Activated CD4-positive, alpha-beta memory T cell treated with anti-CD3 and anti-CD28 coated beads, Interleukin-2, amount 10 ng/mL, durations not matched to agents 7 days and 5 days (primary cell): ENCODE results near the gene CISTR. TPM values are rescaled to one million over a fixed set of nuclear protein-coding genes. Genes with fewer than 3 reads are reported as not detected.

Experiments
- CTCF ChIA-PET: fragments of 350-600 bp; sonication (Branson Sonifier 250); formaldehyde crosslinking; loops from one replicate; lab custom pipeline; 2021; ENCODE audit warnings: antibody characterized with exemption, inconsistent platforms; lab: Charles Lee
- POLR2A ChIA-PET: fragments of 350-600 bp; sonication (Branson Sonifier 250); formaldehyde crosslinking; loops from one replicate; lab custom pipeline; 2021; ENCODE audit warnings: antibody characterized with exemption; lab: Charles Lee
- DNase-seq: peaks from one replicate; pipeline ENCODE4 v3.0.0-alpha.2; 2020
- H3K27ac Mint-ChIP-seq: one replicate; pipeline ENCODE4 v1.8.0; 2021; ENCODE audit warnings: mild to moderate bottlenecking, mixed read lengths
- H3K27me3 Mint-ChIP-seq: one replicate; pipeline ENCODE4 v1.8.0; 2021; ENCODE audit warnings: mixed read lengths
- H3K36me3 Mint-ChIP-seq: one replicate; pipeline ENCODE4 v1.8.0; 2021; ENCODE audit warnings: low read depth, mixed read lengths
- H3K4me1 Mint-ChIP-seq: one replicate; pipeline ENCODE4 v1.8.0; 2021; ENCODE audit warnings: mixed read lengths
- H3K4me3 Mint-ChIP-seq: one replicate; pipeline ENCODE4 v1.8.0; 2021; ENCODE audit warnings: mild to moderate bottlenecking, mixed read lengths
- H3K9me3 Mint-ChIP-seq: one replicate; pipeline ENCODE4 v1.8.0; 2021; ENCODE audit warnings: mixed read lengths
- total RNA-seq, 2 experiments: library from RNA; stranded (reverse); gene quantifications; one replicate each; pipeline ENCODE4 v1.2.3, GENCODE V29; 2021

CISTR gene
- total RNA-seq, 2 experiments from 2014 or later, result not detected

- no peaks in the 10 kb centered on the region for H3K9me3 Mint-ChIP-seq
- no peak for DNase-seq
- ChIA-PET POLR2A (no interaction called here), CTCF (interaction anchor here (1.3 to 6.3 kb wide), 5 partner anchors 9 to 52 kb away, joined by 3 to 154 read pairs (median 63); partner anchors contain the start of gene CALCOCO1)
- H3K4me3 Mint-ChIP-seq, result no peak overlapping the region
- H3K27me3 Mint-ChIP-seq, result peaks cover 31% of the 10 kb centered on the region
- no peak overlapping the region for H3K27ac Mint-ChIP-seq
- H3K4me1 Mint-ChIP-seq, result peaks cover 14% of the 10 kb centered on the region
- H3K36me3 Mint-ChIP-seq, result no peaks in the 10 kb centered on the region
Observed at GRCh38 chr12:53748072-53748840, 3.5 kb downstream of the CISTR start.

- no peak for DNase-seq
- H3K27ac Mint-ChIP-seq, result no peak overlapping the region
- no peaks in the 10 kb centered on the region for H3K9me3 Mint-ChIP-seq
- H3K36me3 Mint-ChIP-seq, result no peaks in the 10 kb centered on the region
- no peak overlapping the region for H3K4me3 Mint-ChIP-seq
- peaks cover 38% of the 10 kb centered on the region for H3K27me3 Mint-ChIP-seq
- ChIA-PET CTCF (interaction anchor here (0.8 to 6.3 kb wide), 22 partner anchors 9 to 443 kb away, joined by 3 to 154 read pairs (median 9); partner anchors contain the start of genes ATP5MC2 and CALCOCO1), POLR2A (interaction anchor here (1.4 to 1.6 kb wide), 3 partner anchors 10 to 45 kb away, joined by 3 to 4 read pairs (median 4); no protein-coding TSS in a partner anchor)
- peaks cover 14% of the 10 kb centered on the region for H3K4me1 Mint-ChIP-seq
Observed at GRCh38 chr12:53747095-53747494, 4.7 kb downstream of the CISTR start.

GRCh38 chr12:53746592-53747092, 5.1 kb downstream of the CISTR start:
- peaks cover 14% of the 10 kb centered on the region for H3K4me1 Mint-ChIP-seq
- peak; percentile 88 for DNase-seq
- ChIA-PET POLR2A (interaction anchor here (1.4 to 1.7 kb wide), 4 partner anchors 9 to 44 kb away, joined by 3 to 6 read pairs (median 4); no protein-coding TSS in a partner anchor), CTCF (interaction anchor here (0.6 to 6.3 kb wide), 32 partner anchors 8 to 751 kb away, joined by 3 to 154 read pairs (median 4); partner anchors contain the start of genes ATP5MC2, CALCOCO1, NCKAP1L and ZNF740)
- H3K9me3 Mint-ChIP-seq, result no peaks in the 10 kb centered on the region
- peaks cover 38% of the 10 kb centered on the region for H3K27me3 Mint-ChIP-seq
- H3K4me3 Mint-ChIP-seq, result no peak overlapping the region
- H3K36me3 Mint-ChIP-seq, result no peaks in the 10 kb centered on the region
- H3K27ac Mint-ChIP-seq, result no peak overlapping the region

- H3K4me3 Mint-ChIP-seq, result no peak overlapping the region
- H3K4me1 Mint-ChIP-seq, result peaks cover 12% of the 10 kb centered on the region
- ChIA-PET CTCF (interaction anchor here (0.9 to 6.3 kb wide), 17 partner anchors 8 to 201 kb away, joined by 3 to 154 read pairs (median 10); partner anchors contain the start of genes ATP5MC2 and CALCOCO1), POLR2A (no interaction called here)
- no peak for DNase-seq
- H3K36me3 Mint-ChIP-seq, result no peaks in the 10 kb centered on the region
- no peaks in the 10 kb centered on the region for H3K9me3 Mint-ChIP-seq
- H3K27me3 Mint-ChIP-seq, result peaks cover 35% of the 10 kb centered on the region
- no peak overlapping the region for H3K27ac Mint-ChIP-seq
Observed at GRCh38 chr12:53744751-53745150, 7.0 kb downstream of the CISTR start.

- Mint-ChIP-seq H3K27me3 (peaks cover 42% of the 10 kb centered on the region), H3K36me3 (no peaks in the 10 kb centered on the region), H3K4me1 (peaks cover 18% of the 10 kb centered on the region), H3K27ac (no peak overlapping the region), H3K9me3 (no peaks in the 10 kb centered on the region), H3K4me3 (no peak overlapping the region)
- ChIA-PET CTCF (interaction anchor here (0.5 to 6.3 kb wide), 25 partner anchors 8 to 471 kb away, joined by 3 to 154 read pairs (median 4); partner anchors contain the start of genes ATP5MC2, CALCOCO1, HOXC8 and TARBP2), POLR2A (interaction anchor here (0.8 to 1.5 kb wide), 3 partner anchors 17 to 69 kb away, joined by 3 to 4 read pairs (median 4); partner anchors contain the start of genes ATP5MC2 and CALCOCO1)
- DNase-seq, result no peak
Observed at GRCh38 chr12:53744130-53744441, 7.7 kb downstream of the CISTR start.

- Mint-ChIP-seq H3K9me3 (no peaks in the 10 kb centered on the region), H3K36me3 (no peaks in the 10 kb centered on the region), H3K27ac (no peak overlapping the region), H3K4me3 (no peak overlapping the region), H3K27me3 (peaks cover 47% of the 10 kb centered on the region), H3K4me1 (peaks cover 22% of the 10 kb centered on the region)
- peak; percentile 66 for DNase-seq
- ChIA-PET POLR2A (interaction anchor here (0.8 to 1.5 kb wide), 3 partner anchors 17 to 68 kb away, joined by 3 to 4 read pairs (median 4); partner anchors contain the start of genes ATP5MC2 and CALCOCO1), CTCF (interaction anchor here (0.5 to 6.3 kb wide), 26 partner anchors 8 to 471 kb away, joined by 3 to 154 read pairs (median 4); partner anchors contain the start of genes ATP5MC2, CALCOCO1, CISTR and HOXC8)
Observed at GRCh38 chr12:53743266-53744129, 8.3 kb downstream of the CISTR start.

- no peaks in the 10 kb centered on the region for H3K36me3 Mint-ChIP-seq
- peaks cover 62% of the 10 kb centered on the region for H3K27me3 Mint-ChIP-seq
- no peak for DNase-seq
Observed at GRCh38 chr12:53740130-53740491, 11.7 kb downstream of the CISTR start.

GRCh38 chr12:53739214-53740129, 12.3 kb downstream of the CISTR start:
- Mint-ChIP-seq H3K9me3 (no peaks in the 10 kb centered on the region), H3K36me3 (no peaks in the 10 kb centered on the region), H3K4me1 (peaks cover 14% of the 10 kb centered on the region), H3K27ac (no peak overlapping the region), H3K27me3 (peaks cover 56% of the 10 kb centered on the region), H3K4me3 (no peak overlapping the region)
- DNase-seq, result no peak
- CTCF ChIA-PET, result interaction anchor here (1.0 to 2.0 kb wide), 5 partner anchors 7 to 37 kb away, joined by 3 to 10 read pairs (median 4); partner anchors contain the start of gene CALCOCO1
- POLR2A ChIA-PET, result interaction anchor here (1.5 kb wide), 1 partner anchor 12 kb away, joined by 4 read pairs; the partner anchor contains the start of gene CALCOCO1

More at GRCh38 chr12:53740130-53740491, 11.7 kb downstream of the CISTR start:
- no peak overlapping the region for H3K27ac Mint-ChIP-seq
- ChIA-PET POLR2A (no interaction called here), CTCF (interaction anchor here (0.7 to 1.9 kb wide), 3 partner anchors 10 to 65 kb away, joined by 3 to 5 read pairs (median 4); partner anchors contain the start of gene ATP5MC2)
- H3K4me3 Mint-ChIP-seq, result no peak overlapping the region
- no peaks in the 10 kb centered on the region for H3K9me3 Mint-ChIP-seq
- peaks cover 14% of the 10 kb centered on the region for H3K4me1 Mint-ChIP-seq

- CTCF ChIA-PET, result interaction anchor here (1.2 to 2.0 kb wide), 3 partner anchors 8 to 22 kb away, joined by 3 to 10 read pairs (median 4); partner anchors contain the start of gene CALCOCO1
- DNase-seq, result no peak
- H3K9me3 Mint-ChIP-seq, result no peaks in the 10 kb centered on the region
- H3K4me3 Mint-ChIP-seq, result no peak overlapping the region
- POLR2A ChIA-PET, result interaction anchor here (1.5 kb wide), 1 partner anchor 11 kb away, joined by 4 read pairs; the partner anchor contains the start of gene CALCOCO1
- peaks cover 53% of the 10 kb centered on the region for H3K27me3 Mint-ChIP-seq
- no peaks in the 10 kb centered on the region for H3K36me3 Mint-ChIP-seq
- H3K4me1 Mint-ChIP-seq, result peaks cover 18% of the 10 kb centered on the region
- no peak overlapping the region for H3K27ac Mint-ChIP-seq
Observed at GRCh38 chr12:53738406-53739213, 13.2 kb downstream of the CISTR start.

GRCh38 chr12:53737951-53738405, 13.8 kb downstream of the CISTR start:
- DNase-seq, result no peak
- no peak overlapping the region for H3K4me3 Mint-ChIP-seq
- no peaks in the 10 kb centered on the region for H3K9me3 Mint-ChIP-seq
- POLR2A ChIA-PET, result interaction anchor here (0.6 to 1.5 kb wide), 2 partner anchors 9 to 10 kb away, joined by 3 to 4 read pairs; partner anchors contain the start of gene CALCOCO1
- peaks cover 16% of the 10 kb centered on the region for H3K4me1 Mint-ChIP-seq
- CTCF ChIA-PET, result interaction anchor here (2.0 kb wide), 2 partner anchors 9 to 10 kb away, joined by 4 to 10 read pairs; partner anchors contain the start of gene CALCOCO1
- H3K36me3 Mint-ChIP-seq, result no peaks in the 10 kb centered on the region
- H3K27me3 Mint-ChIP-seq, result peaks cover 49% of the 10 kb centered on the region
- H3K27ac Mint-ChIP-seq, result no peak overlapping the region
